ENCODE results near the gene LAMTOR3. TPM values are rescaled to one million over a fixed set of nuclear protein-coding genes. Genes with fewer than 3 reads are reported as not detected.

LAMTOR3 gene
- total and polyA plus RNA-seq, 9 of the 15 experiments (the other 6 are each of a cell fraction or from before 2014, with no cell fraction given): 17.9 to 146 (median 59.4) TPM

- TF ChIP-seq CEBPZ (IDR thresholded peaks at IDR 0.05; ENCODE audit: borderline replicate concordance, low read depth, low read length) (no peak), DEAF1 (CRISPR knock-in tag; IDR thresholded peaks at IDR 0.05) (peak; percentile 72), MITF (IDR thresholded peaks at IDR 0.05) (no peak), KDM5B (IDR thresholded peaks at IDR 0.05; ENCODE audit: insufficient replicate concordance, low read depth, low read length) (no peak), ARNT (IDR thresholded peaks at IDR 0.05) (no peak), REST (IDR thresholded peaks at IDR 0.05; ENCODE audit: borderline replicate concordance) (peak; percentile 65; the same call in 1 of the 2 replicates), REST (CRISPR knock-in tag; IDR thresholded peaks at IDR 0.05; ENCODE audit: low read depth) (no peak), TCF7L2 (IDR thresholded peaks at IDR 0.05; ENCODE audit: low read depth, low read length) (no peak), ZNF384 (IDR thresholded peaks at IDR 0.05; ENCODE audit: low read depth, low read length) (peak; percentile 84)
Measured at GRCh38 chr4:99885063-99885664, 9.1 kb downstream of the LAMTOR3 start (continued).
